ENCODE results near the gene CNTRL.

Gene CNTRL

GRCh38 chr9:121069396-121069795, 5.4 kb upstream of the CNTRL start:
- H3K4me2 ChIP-seq (ENCODE audit: low read length): no peak overlapping the region
- H3K27ac ChIP-seq: no peak overlapping the region
- H3K27me3 ChIP-seq (ENCODE audit: control insufficient read depth, insufficient read depth, low read length): no peaks in the 10 kb centered on the region
- H3K36me3 ChIP-seq (ENCODE audit: control insufficient read depth, insufficient read depth, low read length): no peaks in the 10 kb centered on the region
- H3K4me3 ChIP-seq (ENCODE audit: low read depth, low read length): no peak overlapping the region
- TF ChIP-seq CTCF (IDR thresholded peaks at IDR 0.05): no peak
- H3K79me2 ChIP-seq: no peaks in the 10 kb centered on the region
- no peaks in the 10 kb centered on the region for H3K9me3 ChIP-seq (ENCODE audit: control insufficient read depth, low read length)
- H3K9ac ChIP-seq: no peak overlapping the region
- H3K4me1 ChIP-seq: no peaks in the 10 kb centered on the region
- H2AFZ ChIP-seq: no peak overlapping the region

- H3K4me1 ChIP-seq: no peaks in the 10 kb centered on the region
- no peaks in the 10 kb centered on the region for H3K79me2 ChIP-seq
- no peak overlapping the region for H2AFZ ChIP-seq
- H3K27me3 ChIP-seq (ENCODE audit: control insufficient read depth, insufficient read depth, low read length): no peaks in the 10 kb centered on the region
- H3K9ac ChIP-seq: no peak overlapping the region
- H3K4me3 ChIP-seq (ENCODE audit: low read depth, low read length): no peak overlapping the region
- no peak overlapping the region for H3K27ac ChIP-seq
- no peaks in the 10 kb centered on the region for H3K9me3 ChIP-seq (ENCODE audit: control insufficient read depth, low read length)
- no peak for TF ChIP-seq CTCF (IDR thresholded peaks at IDR 0.05)
- no peaks in the 10 kb centered on the region for H3K36me3 ChIP-seq (ENCODE audit: control insufficient read depth, insufficient read depth, low read length)
- no peak overlapping the region for H3K4me2 ChIP-seq (ENCODE audit: low read length)
These were observed 3.4 kb upstream of the CNTRL start for GRCh38 chr9:121071370-121071755.

- Histone ChIP-seq H3K36me3 (ENCODE audit: control insufficient read depth, insufficient read depth, low read length) (no peaks in the 10 kb centered on the region), H2AFZ (no peak overlapping the region), H3K9me3 (ENCODE audit: control insufficient read depth, low read length) (no peaks in the 10 kb centered on the region), H3K27me3 (ENCODE audit: control insufficient read depth, insufficient read depth, low read length) (no peaks in the 10 kb centered on the region), H3K4me1 (no peaks in the 10 kb centered on the region), H3K4me2 (ENCODE audit: low read length) (peak overlapping the region; percentile 16), H3K4me3 (ENCODE audit: low read depth, low read length) (peak overlapping the region; percentile 33), H3K79me2 (no peaks in the 10 kb centered on the region), H3K27ac (no peak overlapping the region), H3K9ac (no peak overlapping the region)
- no peak for TF ChIP-seq CTCF (IDR thresholded peaks at IDR 0.05)
These were observed 2.9 kb upstream of the CNTRL start for GRCh38 chr9:121071756-121072421.

GRCh38 chr9:121073038-121073437, 1.7 kb upstream of the CNTRL start:
- H3K9ac ChIP-seq: no peak overlapping the region

More at GRCh38 chr9:121073038-121073437, 1.7 kb upstream of the CNTRL start:
- TF ChIP-seq CTCF (IDR thresholded peaks at IDR 0.05): no peak
- Histone ChIP-seq H3K4me2 (ENCODE audit: low read length) (no peak overlapping the region), H3K9me3 (ENCODE audit: control insufficient read depth, low read length) (no peaks in the 10 kb centered on the region), H3K27me3 (ENCODE audit: control insufficient read depth, insufficient read depth, low read length) (no peaks in the 10 kb centered on the region), H3K36me3 (ENCODE audit: control insufficient read depth, insufficient read depth, low read length) (no peaks in the 10 kb centered on the region), H2AFZ (no peak overlapping the region), H3K79me2 (no peaks in the 10 kb centered on the region), H3K27ac (no peak overlapping the region), H3K4me3 (ENCODE audit: low read depth, low read length) (no peak overlapping the region), H3K4me1 (no peaks in the 10 kb centered on the region)

Measured in parathyroid adenoma (tissue), 2 donors.